Smooth muscle cell (in vitro differentiated cells): ENCODE results near the gene VAC14. TPM values are rescaled to one million over a fixed set of nuclear protein-coding genes. Genes with fewer than 3 reads are reported as not detected.

Experiments
- DNase-seq: peaks from one replicate; lab custom pipeline; 2025; ENCODE audit not compliant: unreplicated experiment; lab: John Stamatoyannopoulos, UW
- H2AFZ ChIP-seq: fragments of 200-600 bp; sonication (generic); 2 replicates; pipeline ENCODE4 v1.6.0; 2016; ENCODE audit warnings: antibody characterized with exemption, low read depth, mild to moderate bottlenecking
- H3F3A ChIP-seq: fragments of 200-600 bp; sonication (generic); 2 replicates; pipeline ENCODE4 v1.6.0; 2017; ENCODE audit warnings: antibody characterized with exemption, low read depth
- H3K27ac ChIP-seq: fragments of 200-600 bp; sonication (generic); 2 replicates; pipeline ENCODE4 v1.5.1; 2016; ENCODE audit warnings: low read depth, mild to moderate bottlenecking
- H3K27me3 ChIP-seq: fragments of 200-600 bp; sonication (generic); 2 replicates; pipeline ENCODE4 v1.6.1; 2016; ENCODE audit warnings: low read depth, mild to moderate bottlenecking
- H3K36me3 ChIP-seq: fragments of 200-600 bp; sonication (generic); 2 replicates; pipeline ENCODE4 v1.5.1; 2016; ENCODE audit warnings: low read depth
- H3K4me1 ChIP-seq: fragments of 200-600 bp; sonication (generic); 2 replicates; pipeline ENCODE4 v1.5.1; 2016; ENCODE audit warnings: low read depth
- H3K4me2 ChIP-seq: fragments of 200-600 bp; sonication (generic); 2 replicates; pipeline ENCODE4 v1.6.0; 2016; ENCODE audit warnings: mild to moderate bottlenecking
- H3K4me3 ChIP-seq: fragments of 200-600 bp; sonication (generic); 2 replicates; pipeline ENCODE4 v1.5.1; 2016; ENCODE audit warnings: mild to moderate bottlenecking
- H3K79me2 ChIP-seq: fragments of 200-600 bp; sonication (generic); 2 replicates; pipeline ENCODE4 v1.6.0; 2016; ENCODE audit warnings: low read depth, mild to moderate bottlenecking
- H3K9ac ChIP-seq: fragments of 200-600 bp; sonication (generic); 2 replicates; pipeline ENCODE4 v1.6.0; 2016; ENCODE audit warnings: low read depth
- H3K9me3 ChIP-seq: fragments of 200-600 bp; sonication (generic); replicated peaks from 2 replicates; pipeline ENCODE4 v1.5.1; 2016; ENCODE audit warnings: low read depth
- H4K20me1 ChIP-seq: fragments of 200-600 bp; sonication (generic); 2 replicates; pipeline ENCODE4 v1.6.0; 2016; ENCODE audit warnings: low read depth
- CTCF ChIP-seq: fragments of 200-600 bp; sonication (generic); IDR thresholded peaks from 2 replicates; pipeline ENCODE4 v1.5.1; 2017; ENCODE audit warnings: borderline replicate concordance, mild to moderate bottlenecking, antibody characterized with exemption; ENCODE audit not compliant: insufficient read depth, poor library complexity, severe bottlenecking
- WGBS: methylation state at CpG from one replicate; pipeline ENCODE4 v1.1.7; 2016; ENCODE audit warnings: low lambda C conversion rate; 5-methylcytosine and 5-hydroxymethylcytosine counted together
- polyA plus RNA-seq: library from polyadenylated mRNA; unstranded; fragments of >200 nt; fragmentation: Nextera tagmentation; extraction: Ambion mirVana; gene quantifications from 2 replicates; pipeline ENCODE4 v1.2.1, GENCODE V29; 2016
- total RNA-seq: library from RNA; depleted of rRNA; stranded (reverse); fragments of >200 nt; gene quantifications from 2 replicates; pipeline ENCODE4 v1.2.3, GENCODE V29; 2014

VAC14 gene
- total and polyA plus RNA-seq, 2 experiments from 2014 or later: 27.9 to 52.3 TPM

- H3F3A ChIP-seq: no peaks in the 10 kb centered on the region
- no peak overlapping the region for H2AFZ ChIP-seq
- no peaks in the 10 kb centered on the region for H3K79me2 ChIP-seq
- WGBS: 93% methylated on average over 11 of the region's 11 CpGs
- H3K4me1 ChIP-seq: no peaks in the 10 kb centered on the region
- no peaks in the 10 kb centered on the region for H3K9me3 ChIP-seq
- no peak overlapping the region for H3K4me2 ChIP-seq
- H3K27me3 ChIP-seq: no peaks in the 10 kb centered on the region
- H3K9ac ChIP-seq: no peak overlapping the region
- DNase-seq: no peak
- H3K27ac ChIP-seq: no peak overlapping the region
- H3K36me3 ChIP-seq: no peaks in the 10 kb centered on the region
- no peak for TF ChIP-seq CTCF
- H3K4me3 ChIP-seq: no peak overlapping the region
- H4K20me1 ChIP-seq: no peaks in the 10 kb centered on the region
These were observed 46.6 kb downstream of the VAC14 start for GRCh38 chr16:70754371-70754770.

GRCh38 chr16:70753694-70754325 lies 47.1 kb downstream of the VAC14 start:
- H3F3A ChIP-seq: no peaks in the 10 kb centered on the region
- no peaks in the 10 kb centered on the region for H3K36me3 ChIP-seq
- no peaks in the 10 kb centered on the region for H3K27me3 ChIP-seq
- no peak overlapping the region for H3K9ac ChIP-seq
- no peaks in the 10 kb centered on the region for H3K9me3 ChIP-seq
- no peak for TF ChIP-seq CTCF
- no peaks in the 10 kb centered on the region for H3K79me2 ChIP-seq
- no peak for DNase-seq
- no peaks in the 10 kb centered on the region for H3K4me1 ChIP-seq
- no peak overlapping the region for H3K4me3 ChIP-seq
- H3K27ac ChIP-seq: no peak overlapping the region
- H4K20me1 ChIP-seq: no peaks in the 10 kb centered on the region
- WGBS: 92% methylated on average over 8 of the region's 8 CpGs
- no peak overlapping the region for H2AFZ ChIP-seq
- H3K4me2 ChIP-seq: no peak overlapping the region

- Histone ChIP-seq H4K20me1 (no peaks in the 10 kb centered on the region), H3K27ac (no peak overlapping the region), H3K4me2 (no peak overlapping the region), H3K4me3 (no peak overlapping the region), H3F3A (no peaks in the 10 kb centered on the region), H3K9ac (no peak overlapping the region), H3K27me3 (no peaks in the 10 kb centered on the region), H3K79me2 (no peaks in the 10 kb centered on the region), H3K36me3 (no peaks in the 10 kb centered on the region), H3K9me3 (no peaks in the 10 kb centered on the region), H3K4me1 (no peaks in the 10 kb centered on the region), H2AFZ (no peak overlapping the region)
- 99% methylated on average over 6 of the region's 6 CpGs for WGBS
- no peak for DNase-seq
- no peak for TF ChIP-seq CTCF
These were observed 47.7 kb downstream of the VAC14 start for GRCh38 chr16:70753228-70753627.

- Histone ChIP-seq H3K4me3 (no peak overlapping the region), H2AFZ (no peak overlapping the region), H3K27me3 (no peaks in the 10 kb centered on the region), H4K20me1 (no peaks in the 10 kb centered on the region), H3K79me2 (no peaks in the 10 kb centered on the region), H3K9me3 (no peaks in the 10 kb centered on the region), H3F3A (no peaks in the 10 kb centered on the region), H3K27ac (no peak overlapping the region), H3K36me3 (no peaks in the 10 kb centered on the region), H3K9ac (no peak overlapping the region), H3K4me1 (no peaks in the 10 kb centered on the region), H3K4me2 (no peak overlapping the region)
- no peak for TF ChIP-seq CTCF
- WGBS: 90% methylated on average over 10 of the region's 10 CpGs
- DNase-seq: no peak
These were observed 48.5 kb downstream of the VAC14 start for GRCh38 chr16:70752426-70752825.
